Suppressor macrophage treated with lipopolysaccharide for 4 hours (primary cell): Measurements from ENCODE around the gene CXCL17.
"Not testable (repeated sequence)": the region's sequence is repeated elsewhere in the genome, so short reads cannot be mapped to it uniquely, and the experiment has no call there.

Source experiments
- DNase-seq: peaks from one replicate; pipeline ENCODE4 v3.0.0-alpha.2; 2020

Gene CXCL17

GRCh38 chr19:42465827-42466280 lies 23.1 kb upstream of the CXCL17 start:
- peak; percentile 39 for DNase-seq

GRCh38 chr19:42461700-42462324 lies 19.1 kb upstream of the CXCL17 start:
- no peak for DNase-seq

DNA sequence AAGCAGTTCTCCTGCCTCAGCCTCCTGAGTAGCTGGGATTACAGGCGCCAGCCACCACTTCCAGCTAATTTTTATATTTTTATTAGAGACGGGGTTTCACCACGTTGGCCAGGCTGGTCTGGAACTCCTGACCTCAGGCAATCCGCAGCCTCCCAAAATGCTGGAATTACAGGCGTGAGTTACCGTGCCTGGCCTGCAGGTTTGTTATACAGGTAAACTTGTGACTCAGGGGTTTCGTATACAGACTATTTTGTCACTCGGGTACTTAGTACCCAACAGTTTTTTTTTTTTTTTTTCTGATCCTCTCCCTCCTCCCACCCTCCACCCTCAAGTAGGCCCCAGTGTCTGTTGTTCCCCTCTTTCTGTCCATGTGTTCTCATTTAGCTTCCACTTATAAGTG lies 18.5 kb upstream of the CXCL17 start:
- not testable (repeated sequence) for DNase-seq

- DNase-seq = no peak
Measured at GRCh38 chr19:42459926-42460325, 17.2 kb upstream of the CXCL17 start.

DNA sequence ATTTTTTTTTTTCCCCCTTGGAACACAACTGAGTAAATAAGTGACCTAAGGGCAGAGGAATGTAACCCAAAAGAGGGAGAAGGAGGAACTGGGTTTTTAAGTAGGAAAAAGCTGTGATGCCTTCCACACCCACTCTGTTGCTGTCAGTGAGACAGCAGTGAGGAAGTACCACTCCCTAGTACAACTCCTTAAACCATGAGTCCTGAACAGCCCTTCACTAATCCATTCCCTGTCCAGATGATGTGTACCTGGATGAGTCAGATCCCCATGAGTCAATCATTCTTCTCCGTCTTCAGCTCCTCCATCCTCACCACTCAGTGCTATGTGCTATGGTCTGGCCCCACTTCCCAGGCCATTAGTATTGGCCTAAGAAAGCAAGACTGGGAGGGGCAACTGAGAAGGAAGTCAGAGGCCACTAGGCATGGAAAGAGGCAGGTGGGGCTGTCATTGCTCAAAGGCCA lies 12.9 kb upstream of the CXCL17 start:
- DNase-seq = peak; percentile 56

DNA sequence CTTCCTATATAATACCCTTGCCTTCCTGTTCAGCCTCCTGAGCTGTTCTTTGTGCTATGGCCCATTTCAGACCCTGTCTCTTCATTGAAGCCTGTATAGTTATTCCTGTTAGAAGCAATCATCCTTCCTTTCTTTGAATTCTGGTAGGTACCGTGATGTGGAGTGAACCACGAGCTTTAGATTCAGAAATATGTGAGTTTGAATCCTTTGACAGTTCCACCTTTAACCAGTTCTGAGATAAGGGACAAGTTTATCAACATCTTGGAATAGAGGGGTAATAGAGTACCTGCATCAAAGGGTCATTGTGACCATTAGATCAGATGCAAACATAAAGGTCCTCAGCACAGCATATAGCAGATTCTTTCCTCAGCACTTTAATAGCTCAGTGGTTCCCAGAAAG lies 12.3 kb upstream of the CXCL17 start:
- DNase-seq = no peak

DNA sequence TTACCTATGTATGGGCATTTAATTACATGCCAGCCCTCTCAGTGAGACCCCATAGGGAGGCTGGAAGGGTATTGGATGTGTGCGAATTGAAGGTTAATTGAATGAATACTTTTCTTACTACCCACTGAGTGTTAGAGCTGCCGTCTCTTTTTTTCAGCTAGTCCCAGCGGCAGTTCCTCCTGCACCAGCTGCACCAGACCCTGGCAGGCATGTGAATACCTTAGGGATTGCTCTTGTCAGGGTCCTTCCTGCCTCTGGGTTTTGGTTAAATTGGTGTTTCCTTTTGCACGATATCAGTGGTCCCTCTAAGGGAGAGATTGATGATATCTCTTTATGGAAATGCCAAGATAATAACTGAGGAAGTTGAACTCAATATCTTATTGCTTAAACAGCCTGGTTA lies 9.8 kb upstream of the CXCL17 start:
- no peak for DNase-seq

DNA sequence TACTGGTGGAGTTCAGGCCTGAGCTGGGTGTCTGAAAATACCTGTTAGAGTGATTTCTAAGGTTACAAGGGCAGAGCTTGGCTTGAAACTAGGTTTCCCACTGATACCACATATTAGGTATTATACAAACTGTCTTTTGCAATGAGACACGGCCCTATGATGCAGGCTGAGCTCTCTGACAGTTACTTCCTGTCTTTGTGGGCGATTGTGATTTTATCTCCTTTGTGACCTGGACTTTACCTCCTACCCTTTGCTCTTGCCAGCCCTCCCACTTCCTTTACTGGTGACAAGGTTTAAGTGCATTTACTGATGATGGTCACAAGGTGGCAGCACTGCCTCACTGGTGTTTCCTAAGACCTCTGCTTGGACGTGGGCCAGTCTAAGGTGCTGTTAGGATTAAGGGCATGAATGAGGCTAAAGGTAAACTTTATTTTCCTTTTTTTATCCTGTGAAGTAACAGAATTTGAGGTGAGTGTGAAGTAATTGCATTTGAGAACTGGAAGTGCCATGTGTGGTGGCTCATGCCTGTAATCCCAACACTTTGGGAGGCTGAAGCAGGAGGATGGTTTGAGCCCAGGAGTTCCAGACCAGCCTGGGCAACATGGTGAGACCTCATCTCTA lies 7.7 kb upstream of the CXCL17 start:
- peak; percentile 84 for DNase-seq

GRCh38 chr19:42448306-42448705 lies 5.6 kb upstream of the CXCL17 start:
- DNase-seq = not testable (repeated sequence)

DNA sequence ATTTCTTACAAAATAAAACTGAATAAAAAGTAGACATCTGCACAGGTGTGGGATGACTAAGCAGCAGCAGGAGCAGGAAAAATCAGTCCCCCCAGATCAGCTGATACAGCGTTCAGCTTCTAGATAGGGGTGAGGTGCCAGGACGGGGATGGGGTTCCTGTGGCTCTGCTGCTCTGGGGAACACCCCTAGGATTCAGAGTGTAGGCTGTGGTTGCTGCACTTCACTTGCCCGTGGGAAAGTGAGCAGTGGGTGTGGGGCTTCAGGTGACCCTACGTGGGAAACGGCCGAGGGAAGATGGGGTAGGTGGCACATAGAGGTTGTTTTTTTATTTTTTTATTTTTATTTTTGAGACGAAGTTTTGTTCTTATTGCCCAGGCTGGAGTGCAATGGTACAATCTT lies 3.2 kb upstream of the CXCL17 start:
- no peak for DNase-seq

GRCh38 chr19:42443944-42444398 lies 1.2 kb upstream of the CXCL17 start:
- DNase-seq = no peak

DNA sequence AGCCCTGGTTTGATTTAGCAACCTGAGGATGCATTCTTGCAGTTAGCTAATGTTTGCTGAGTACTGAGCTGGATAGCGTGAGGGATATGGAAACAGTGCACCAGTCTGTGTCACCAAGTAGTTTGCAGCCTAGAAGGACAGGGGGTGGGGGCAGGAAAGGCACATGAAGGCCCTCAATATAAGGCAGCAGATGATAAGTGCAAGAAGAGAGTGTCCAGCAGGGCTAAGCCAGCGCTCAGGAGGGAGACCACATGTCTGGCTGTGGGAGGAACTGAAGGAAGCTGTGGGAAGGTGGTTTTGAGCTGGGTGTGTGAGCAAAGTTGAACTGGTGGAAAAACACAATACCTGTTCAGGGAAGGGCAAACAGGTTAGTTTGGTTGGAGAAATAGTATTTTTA lies 1.7 kb downstream of the CXCL17 start:
- no peak for DNase-seq

GRCh38 chr19:42440357-42441048 lies 2.2 kb downstream of the CXCL17 start:
- DNase-seq = peak; percentile 89

GRCh38 chr19:42436006-42436405 lies 6.7 kb downstream of the CXCL17 start:
- DNase-seq = no peak

GRCh38 chr19:42435316-42435715 lies 7.4 kb downstream of the CXCL17 start:
- DNase-seq = no peak

- DNase-seq = peak; percentile 58
Measured at GRCh38 chr19:42433503-42434260, 9.1 kb downstream of the CXCL17 start.

DNA sequence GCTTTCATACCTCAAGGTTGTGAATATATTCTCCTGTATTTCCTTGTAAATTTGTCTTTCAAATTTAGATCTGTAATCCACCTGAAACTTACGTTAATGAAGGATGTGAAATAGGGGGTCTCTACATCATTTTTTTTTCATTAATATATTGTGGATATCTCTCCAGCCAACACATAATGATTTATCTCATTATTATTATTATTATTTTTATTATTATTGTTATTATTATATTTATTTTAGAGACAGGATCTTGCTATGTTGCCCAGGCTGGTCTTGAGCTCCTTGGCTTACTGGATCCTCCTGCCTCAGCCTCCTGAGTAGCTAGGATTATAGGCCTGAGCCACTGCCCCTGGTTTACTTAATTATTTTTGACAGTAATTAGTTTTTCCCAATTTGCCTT lies 11.3 kb downstream of the CXCL17 start:
- no peak for DNase-seq

GRCh38 chr19:42428676-42429075 lies 14.1 kb downstream of the CXCL17 start:
- DNase-seq = no peak

- peak; percentile 34 for DNase-seq
Measured at GRCh38 chr19:42427313-42427712, 15.4 kb downstream of the CXCL17 start, which contains the start of gene LIPE. TSS of gene LIPE (minus strand) at chr19:42427388. CDS start at chr19:42427149, 239 bp downstream.

- DNase-seq = no peak
Measured at GRCh38 chr19:42426643-42427042, 16.1 kb downstream of the CXCL17 start.

GRCh38 chr19:42424712-42425131 lies 18.0 kb downstream of the CXCL17 start:
- no peak for DNase-seq

GRCh38 chr19:42424345-42424707 lies 18.4 kb downstream of the CXCL17 start:
- DNase-seq = no peak
